Activated B cell treated with CpG ODN at 0.5 μM for 24 hours (primary cell): ENCODE measurements around the gene PCNX2. TPM values are rescaled to one million over a fixed set of nuclear protein-coding genes. Genes with fewer than 3 reads are reported as not detected.
"Not testable (repeated sequence)": the region's sequence is repeated elsewhere in the genome, so short reads cannot be mapped to it uniquely, and the experiment has no call there.

Source experiments
- ATAC-seq: fragments of 200-7000 bp; cut with Tn5 transposase; one replicate; pipeline ENCODE4 v1.10.0; 2021; ENCODE audit warnings: low read depth, mild to moderate bottlenecking, moderate library complexity
- CTCF ChIA-PET: fragments of 350-600 bp; sonication (Branson Sonifier 250); formaldehyde crosslinking; loops from one replicate; lab custom pipeline; 2021; ENCODE audit warnings: antibody characterized with exemption; lab: Charles Lee
- POLR2A ChIA-PET: fragments of 350-600 bp; sonication (Branson Sonifier 250); formaldehyde crosslinking; loops from one replicate; lab custom pipeline; 2021; ENCODE audit warnings: antibody characterized with exemption; lab: Charles Lee
- DNase-seq: peaks from one replicate; pipeline ENCODE4 v3.0.0; 2022
- H3K27ac Mint-ChIP-seq: one replicate; pipeline ENCODE4 v1.8.0; 2020; ENCODE audit warnings: mixed read lengths
- H3K27me3 Mint-ChIP-seq: one replicate; pipeline ENCODE4 v1.8.0; 2021; ENCODE audit warnings: mixed read lengths
- H3K36me3 Mint-ChIP-seq: one replicate; pipeline ENCODE4 v1.8.0; 2021; ENCODE audit warnings: low read depth, mixed read lengths
- H3K4me1 Mint-ChIP-seq: one replicate; pipeline ENCODE4 v1.8.0; 2021; ENCODE audit warnings: mixed read lengths
- H3K4me3 Mint-ChIP-seq: one replicate; pipeline ENCODE4 v1.8.0; 2020; ENCODE audit warnings: mild to moderate bottlenecking, mixed read lengths
- H3K9me3 Mint-ChIP-seq: one replicate; pipeline ENCODE4 v1.8.0; 2020; ENCODE audit warnings: mixed read lengths
- intact Hi-C: fragments of 100-400 bp; cut with micrococcal nuclease; formaldehyde crosslinking; loops from one replicate; pipeline ENCODE4 v1.15.1; 2024
- total RNA-seq: library from RNA; stranded (reverse); gene quantifications from 2 replicates; pipeline ENCODE4 v1.2.3, GENCODE V29; 2022
- TF ChIP-seq, protein P1 (sequence below): fragments of 200-600 bp; IDR thresholded peaks from one replicate; pipeline ENCODE4 v1.8.0; 2022; ENCODE audit warnings: antibody characterized with exemption, mild to moderate bottlenecking

Gene PCNX2
- total RNA-seq, 1 donor from 2014 or later, result 20.4 TPM

DNA sequence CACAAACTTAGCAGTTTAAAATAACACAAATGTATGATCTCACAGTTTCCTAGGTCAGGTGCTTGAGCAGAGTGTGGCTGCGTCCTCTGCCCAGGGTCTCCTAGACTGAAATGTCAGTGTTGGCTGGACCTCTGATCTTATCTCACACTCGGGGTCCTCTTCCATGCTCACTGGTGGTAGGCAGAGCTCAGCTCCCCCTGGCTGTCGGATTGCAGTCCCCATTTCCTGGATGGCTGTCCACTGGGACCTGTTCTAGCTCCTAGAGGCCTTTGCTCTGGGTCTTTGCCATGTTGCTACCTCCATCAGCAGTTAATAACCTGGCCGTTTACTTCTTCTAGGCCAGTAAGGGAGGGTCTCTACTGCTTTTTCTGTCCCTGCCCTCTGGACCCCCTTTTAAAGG, 107.5 kb downstream of the PCNX2 start:
- TF ChIP-seq, protein P1, sequence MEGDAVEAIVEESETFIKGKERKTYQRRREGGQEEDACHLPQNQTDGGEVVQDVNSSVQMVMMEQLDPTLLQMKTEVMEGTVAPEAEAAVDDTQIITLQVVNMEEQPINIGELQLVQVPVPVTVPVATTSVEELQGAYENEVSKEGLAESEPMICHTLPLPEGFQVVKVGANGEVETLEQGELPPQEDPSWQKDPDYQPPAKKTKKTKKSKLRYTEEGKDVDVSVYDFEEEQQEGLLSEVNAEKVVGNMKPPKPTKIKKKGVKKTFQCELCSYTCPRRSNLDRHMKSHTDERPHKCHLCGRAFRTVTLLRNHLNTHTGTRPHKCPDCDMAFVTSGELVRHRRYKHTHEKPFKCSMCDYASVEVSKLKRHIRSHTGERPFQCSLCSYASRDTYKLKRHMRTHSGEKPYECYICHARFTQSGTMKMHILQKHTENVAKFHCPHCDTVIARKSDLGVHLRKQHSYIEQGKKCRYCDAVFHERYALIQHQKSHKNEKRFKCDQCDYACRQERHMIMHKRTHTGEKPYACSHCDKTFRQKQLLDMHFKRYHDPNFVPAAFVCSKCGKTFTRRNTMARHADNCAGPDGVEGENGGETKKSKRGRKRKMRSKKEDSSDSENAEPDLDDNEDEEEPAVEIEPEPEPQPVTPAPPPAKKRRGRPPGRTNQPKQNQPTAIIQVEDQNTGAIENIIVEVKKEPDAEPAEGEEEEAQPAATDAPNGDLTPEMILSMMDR, result no peak
- intact Hi-C loops, result no loop called here
- no peak overlapping the region for H3K27ac Mint-ChIP-seq
- H3K4me3 Mint-ChIP-seq, result no peak overlapping the region
- CTCF ChIA-PET, result no interaction called here
- H3K9me3 Mint-ChIP-seq, result no peaks in the 10 kb centered on the region
- H3K27me3 Mint-ChIP-seq, result no peaks in the 10 kb centered on the region
- POLR2A ChIA-PET, result no interaction called here
- DNase-seq (no peak), ATAC-seq (no peak)
- H3K4me1 Mint-ChIP-seq, result no peaks in the 10 kb centered on the region
- H3K36me3 Mint-ChIP-seq, result peaks cover 8% of the 10 kb centered on the region

DNA sequence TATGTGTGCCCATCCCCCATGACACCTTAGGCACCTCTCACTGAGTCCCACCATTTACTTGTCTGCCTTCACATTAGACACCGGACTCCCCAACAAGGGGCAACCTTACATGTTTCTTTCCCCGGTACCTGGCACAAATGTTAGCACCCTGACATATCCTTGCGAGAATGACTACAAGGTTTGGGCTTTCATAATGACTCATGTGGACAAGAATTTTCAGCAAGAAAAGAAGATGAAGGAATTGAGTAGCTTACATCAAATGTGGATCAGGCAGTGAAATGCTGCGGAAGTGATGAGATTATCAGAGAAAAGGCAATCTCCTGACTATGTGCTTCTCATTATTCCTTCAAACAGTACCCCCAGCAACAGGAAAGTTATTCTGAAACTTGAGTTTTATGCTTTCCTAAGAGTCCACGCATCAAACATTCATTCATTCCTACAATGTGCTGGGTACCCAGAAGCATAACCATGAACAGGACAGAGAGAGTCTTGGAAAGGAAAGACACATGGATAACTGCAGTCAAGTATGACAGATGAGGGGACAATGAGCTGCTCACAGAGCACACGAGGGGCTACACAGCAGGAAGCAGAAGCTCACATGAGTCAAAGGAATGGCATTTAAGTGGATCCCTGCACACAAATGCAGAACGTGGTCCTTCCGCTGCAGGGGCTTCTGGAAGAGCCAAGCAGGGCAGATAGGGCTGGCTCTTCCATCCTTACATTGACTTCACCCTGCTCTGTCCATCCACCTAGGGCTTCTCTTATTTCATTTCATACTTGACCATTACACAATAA, 112.1 kb downstream of the PCNX2 start:
- no peak for ATAC-seq
- ChIA-PET POLR2A (no interaction called here), CTCF (no interaction called here)
- Mint-ChIP-seq H3K27me3 (no peaks in the 10 kb centered on the region), H3K9me3 (no peaks in the 10 kb centered on the region), H3K4me1 (peaks cover 17% of the 10 kb centered on the region), H3K4me3 (no peak overlapping the region), H3K27ac (no peak overlapping the region), H3K36me3 (peaks cover 13% of the 10 kb centered on the region)
- intact Hi-C loops, result no loop called here
- TF ChIP-seq, protein P1, result no peak
- DNase-seq, result no peak

DNA sequence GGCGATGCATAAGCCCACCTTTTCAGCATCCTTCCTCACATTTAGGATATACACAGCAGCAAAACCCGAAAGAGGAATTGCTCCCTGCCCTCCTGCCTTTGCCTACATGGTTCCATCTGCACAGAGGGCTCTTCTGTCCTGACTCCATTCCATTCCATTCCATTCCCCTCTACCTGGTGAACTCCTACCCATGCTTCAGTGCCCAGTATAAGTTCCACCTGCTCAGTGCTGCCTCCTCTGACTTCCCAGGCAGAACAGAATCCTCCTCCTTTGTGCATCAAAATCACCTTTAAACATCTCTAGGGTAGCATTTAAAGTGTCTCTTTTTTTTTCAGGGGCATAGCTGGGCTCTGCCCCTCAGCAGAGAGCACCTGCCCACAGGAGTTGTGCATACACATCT, 112.9 kb downstream of the PCNX2 start:
- Mint-ChIP-seq H3K4me1 (peaks cover 17% of the 10 kb centered on the region), H3K27me3 (no peaks in the 10 kb centered on the region), H3K36me3 (peaks cover 21% of the 10 kb centered on the region), H3K27ac (no peak overlapping the region), H3K4me3 (no peak overlapping the region), H3K9me3 (peaks cover 2% of the 10 kb centered on the region)
- DNase-seq, result no peak
- no peak for ATAC-seq
- intact Hi-C loops, result no loop called here
- TF ChIP-seq, protein P1, result no peak
- CTCF ChIA-PET, result no interaction called here
- POLR2A ChIA-PET, result no interaction called here

DNA sequence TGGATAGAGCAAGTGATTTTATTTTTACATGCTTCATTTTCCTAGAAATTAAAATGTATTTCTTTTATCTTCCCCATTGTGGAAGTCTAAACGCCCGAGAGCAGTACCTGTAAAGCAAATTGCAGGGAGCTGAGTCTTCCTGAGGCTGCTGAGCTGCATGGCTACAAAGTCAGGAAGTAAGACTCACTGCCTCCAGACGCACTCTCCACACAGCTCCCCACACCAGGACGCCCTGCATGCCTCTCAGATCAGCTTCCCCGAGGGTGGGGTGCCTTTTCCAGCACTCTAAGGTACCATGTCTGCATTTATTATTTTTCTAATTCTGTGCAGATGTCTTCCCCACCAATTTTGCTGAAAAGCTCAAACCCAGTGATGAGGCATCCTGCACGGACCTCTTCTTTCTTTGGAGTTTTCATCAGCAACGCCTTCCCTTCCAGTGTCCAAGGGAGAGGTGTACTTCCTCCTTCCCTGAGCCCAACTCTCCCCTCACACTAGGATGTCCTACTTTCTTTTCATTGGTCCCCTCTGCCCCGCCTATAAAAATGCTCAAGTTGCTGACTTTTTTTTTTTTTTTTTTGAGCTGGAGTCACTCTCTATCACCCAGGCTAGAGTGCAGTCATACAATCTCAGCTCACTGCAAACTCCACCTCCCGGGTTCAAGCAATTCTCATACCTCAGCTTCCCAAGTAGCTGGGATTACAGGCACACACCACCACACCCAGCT, 114.7 kb downstream of the PCNX2 start:
- CTCF ChIA-PET, result no interaction called here
- H3K27me3 Mint-ChIP-seq, result no peaks in the 10 kb centered on the region
- TF ChIP-seq, protein P1, result no peak

DNA sequence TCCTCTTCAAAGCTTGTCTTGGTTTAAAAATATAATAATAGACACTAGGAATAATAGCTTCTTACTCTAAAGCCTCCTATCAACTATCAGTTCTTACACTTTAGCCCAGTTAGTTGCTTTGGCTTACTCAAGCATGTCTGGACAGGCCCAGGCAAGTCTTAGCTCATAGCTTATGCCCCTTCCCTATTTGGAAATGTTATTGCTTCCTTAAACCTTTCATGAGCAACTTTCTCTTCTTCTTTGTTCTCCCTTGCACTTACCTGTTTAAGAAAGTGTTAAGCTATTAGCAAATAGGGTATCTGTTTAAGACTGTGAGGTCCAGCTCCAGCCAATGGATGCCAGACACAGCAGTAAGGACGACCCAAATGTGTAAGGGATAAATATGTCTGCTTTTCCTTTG, 115.9 kb downstream of the PCNX2 start:
- intact Hi-C loops, ATAC-seq, H3K9me3 Mint-ChIP-seq, CTCF ChIA-PET, H3K4me3 Mint-ChIP-seq, DNase-seq, H3K27me3 Mint-ChIP-seq, POLR2A ChIA-PET, H3K27ac Mint-ChIP-seq: not testable (repeated sequence)
- Mint-ChIP-seq H3K4me1 (peaks cover 17% of the 10 kb centered on the region), H3K36me3 (peaks cover 38% of the 10 kb centered on the region)

More for the DNA sequence above, 114.7 kb downstream of the PCNX2 start:
- intact Hi-C loops, result no loop called here
- DNase-seq, result no peak
- Mint-ChIP-seq H3K4me3 (no peak overlapping the region), H3K9me3 (peaks cover 8% of the 10 kb centered on the region), H3K36me3 (peaks cover 29% of the 10 kb centered on the region), H3K4me1 (peaks cover 17% of the 10 kb centered on the region), H3K27ac (no peak overlapping the region)
- ATAC-seq, result no peak
- POLR2A ChIA-PET, result no interaction called here
